Astrocyte (in vitro differentiated cells and primary cell): ENCODE data around the gene FNDC11. TPM values are rescaled to one million over a fixed set of nuclear protein-coding genes. Genes with fewer than 3 reads are reported as not detected.

ENCODE experiments used
- DNase-seq: peaks from one replicate; pipeline ENCODE4 v3.0.0-alpha.2; 2010; ENCODE audit warnings: low read depth
- FAIRE-seq: peaks from 2 replicates; lab custom pipeline; 2011; peaks lifted over from hg19 to GRCh38; lab: Jason Lieb, UNC
- H2AFZ ChIP-seq: 2 replicates; pipeline ENCODE4 v1.6.0; 2012; ENCODE audit warnings: low read depth, low read length, inconsistent platforms
- H3K27ac ChIP-seq: 2 replicates; pipeline ENCODE4 v1.5.1; 2011; ENCODE audit warnings: low read depth, low read length, inconsistent platforms
- H3K27me3 ChIP-seq: 2 replicates; pipeline ENCODE4 v1.6.0; 2011; ENCODE audit warnings: low read length, inconsistent platforms; ENCODE audit not compliant: insufficient read depth
- H3K36me3 ChIP-seq: 2 replicates; pipeline ENCODE4 v1.5.1; 2011; ENCODE audit warnings: low read length, inconsistent platforms; ENCODE audit not compliant: insufficient read depth
- H3K4me1 ChIP-seq: 2 replicates; pipeline ENCODE4 v1.5.1; 2011; ENCODE audit warnings: low read length, inconsistent platforms; ENCODE audit not compliant: insufficient read depth
- H3K4me2 ChIP-seq: 2 replicates; pipeline ENCODE4 v1.6.0; 2012; ENCODE audit warnings: low read length, inconsistent platforms
- H3K4me3 ChIP-seq: 2 replicates; pipeline ENCODE4 v1.5.1; 2011; ENCODE audit warnings: low read depth, mild to moderate bottlenecking, low read length, inconsistent platforms; ENCODE audit not compliant: insufficient read depth
- H3K79me2 ChIP-seq: 2 replicates; pipeline ENCODE4 v1.6.0; 2012; ENCODE audit warnings: mild to moderate bottlenecking, low read length, inconsistent platforms; ENCODE audit not compliant: insufficient read depth
- H3K9ac ChIP-seq: 2 replicates; pipeline ENCODE4 v1.6.0; 2012; ENCODE audit warnings: mild to moderate bottlenecking, low read length, inconsistent platforms
- H3K9me3 ChIP-seq: 2 replicates; pipeline ENCODE4 v1.5.1; 2012; ENCODE audit warnings: low read depth, mild to moderate bottlenecking, low read length, inconsistent platforms; ENCODE audit not compliant: insufficient read depth
- H4K20me1 ChIP-seq: 2 replicates; pipeline ENCODE4 v1.6.0; 2012; ENCODE audit warnings: low read length, inconsistent platforms; ENCODE audit not compliant: insufficient read depth
- H3K27ac Mint-ChIP-seq: one replicate; pipeline ENCODE4 v1.8.0; 2021; ENCODE audit warnings: mild to moderate bottlenecking, mixed read lengths; ENCODE audit not compliant: unreplicated experiment
- H3K27me3 Mint-ChIP-seq: one replicate; pipeline ENCODE4 v1.8.0; 2021; ENCODE audit warnings: low read depth, mixed read lengths; ENCODE audit not compliant: unreplicated experiment
- H3K36me3 Mint-ChIP-seq: one replicate; pipeline ENCODE4 v1.8.0; 2021; ENCODE audit warnings: low read depth, mixed read lengths; ENCODE audit not compliant: unreplicated experiment
- H3K4me1 Mint-ChIP-seq: one replicate; pipeline ENCODE4 v1.8.0; 2021; ENCODE audit warnings: low read depth, mixed read lengths; ENCODE audit not compliant: unreplicated experiment
- H3K4me3 Mint-ChIP-seq: one replicate; pipeline ENCODE4 v1.8.0; 2021; ENCODE audit warnings: mild to moderate bottlenecking, moderate library complexity, mixed read lengths; ENCODE audit not compliant: unreplicated experiment
- H3K9me3 Mint-ChIP-seq: one replicate; pipeline ENCODE4 v1.8.0; 2021; ENCODE audit warnings: mild to moderate bottlenecking, mixed read lengths; ENCODE audit not compliant: unreplicated experiment
- EZH2 ChIP-seq: IDR thresholded peaks from 2 replicates; pipeline ENCODE4 v1.6.1; 2012; ENCODE audit warnings: mild to moderate bottlenecking, low read length, inconsistent platforms; ENCODE audit not compliant: insufficient read depth
- total RNA-seq: library from RNA; stranded (reverse); gene quantifications from 2 replicates; pipeline ENCODE4 v1.2.1, GENCODE V29; 2021
- TF ChIP-seq, protein P1 (sequence below): IDR thresholded peaks from 2 replicates; pipeline ENCODE4 v1.5.1; 2011; ENCODE audit warnings: low read depth, mild to moderate bottlenecking, inconsistent platforms, low read length, moderate library complexity; ENCODE audit not compliant: insufficient read depth

FNDC11 gene
- total RNA-seq, 1 donor from 2014 or later, result 0.20 TPM

DNA sequence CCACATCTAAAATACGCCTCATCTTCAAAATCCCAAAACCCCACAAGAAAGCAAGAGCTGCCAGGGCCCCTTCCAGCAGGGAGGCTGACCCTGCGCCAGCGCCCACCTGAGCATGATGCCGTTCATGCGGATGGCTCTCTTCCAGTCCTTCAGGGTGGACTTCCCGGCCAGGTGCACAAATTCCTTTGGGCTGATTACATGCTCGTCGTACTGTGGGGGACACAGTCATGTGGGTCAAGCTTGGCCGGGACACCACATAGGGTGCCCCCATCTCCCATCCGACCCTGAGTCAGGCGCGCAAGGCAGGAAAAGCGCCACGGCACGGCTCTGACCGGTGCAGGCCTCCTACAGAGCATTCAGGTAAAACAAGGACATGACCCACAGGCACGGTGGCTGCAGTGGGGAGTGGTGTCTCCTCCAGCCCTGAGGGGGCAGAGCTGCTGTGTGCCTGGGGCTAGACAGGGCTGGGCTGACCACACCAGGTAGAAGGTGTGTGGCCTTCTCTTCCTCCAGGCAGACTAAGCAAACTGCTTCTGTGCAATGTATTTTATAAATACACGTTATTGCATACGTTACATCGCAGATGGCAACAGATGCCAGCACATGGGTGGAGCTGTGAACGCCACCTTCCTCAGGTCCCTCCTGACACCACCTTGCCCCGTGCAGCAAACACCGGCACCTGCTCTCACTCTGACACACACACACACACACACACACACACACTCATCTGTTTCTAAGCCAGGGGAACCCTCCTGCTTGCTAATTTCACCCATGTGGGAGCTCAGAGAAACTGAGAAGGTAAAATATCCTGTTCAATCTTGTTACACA is 43.9 kb downstream of the FNDC11 start:
- FAIRE-seq, result no peak
- no peak for DNase-seq

DNA sequence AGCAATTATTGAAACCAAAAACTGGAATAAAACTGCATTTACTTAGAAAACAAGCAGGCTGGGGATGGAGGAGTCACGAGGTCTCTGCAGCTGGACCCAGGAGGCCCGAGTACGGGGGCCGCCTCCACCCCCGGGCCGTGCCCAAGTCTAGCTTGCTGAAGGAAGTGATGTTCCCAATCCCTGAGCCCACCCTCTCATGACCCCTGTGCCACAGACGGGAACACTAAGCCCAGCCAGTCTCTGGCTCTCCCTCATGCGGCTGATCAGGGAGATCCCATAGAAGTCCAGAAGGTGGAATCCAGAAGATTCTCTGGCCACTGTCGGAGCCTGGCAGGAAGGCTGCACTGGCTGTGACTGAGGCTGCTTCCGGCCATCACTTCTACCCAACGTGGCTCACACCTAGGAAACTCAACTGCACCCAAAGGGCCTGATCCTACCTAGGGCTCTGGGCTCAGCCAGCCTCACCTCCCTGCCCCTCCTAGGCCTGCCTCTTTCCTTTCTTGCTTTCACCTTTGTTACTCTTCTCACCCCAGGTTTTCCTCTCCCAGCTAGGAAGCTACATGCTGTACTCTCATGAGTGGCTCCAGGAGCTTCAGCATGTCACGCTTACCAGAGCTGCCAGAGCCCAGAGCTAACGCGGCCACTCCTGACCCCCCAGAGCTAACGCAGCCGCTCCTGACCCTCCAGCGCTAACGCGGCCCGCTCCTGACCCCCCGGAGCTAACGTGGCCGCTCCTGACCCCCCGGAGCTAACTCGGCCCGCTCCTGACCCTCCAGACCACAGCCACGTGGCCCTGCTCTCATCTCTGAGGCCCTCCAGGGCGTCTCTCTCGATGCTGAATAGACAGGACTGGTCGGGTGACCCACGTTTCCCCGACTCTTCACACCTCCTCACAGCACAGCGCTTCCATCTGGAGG is 44.8 kb downstream of the FNDC11 start:
- Histone ChIP-seq H4K20me1 (peaks cover 4% of the 10 kb centered on the region), H3K9ac (no peak overlapping the region), H3K79me2 (no peaks in the 10 kb centered on the region), H3K27ac (no peak overlapping the region), H3K4me1 (peaks cover 7% of the 10 kb centered on the region), H3K4me3 (no peak overlapping the region), H3K36me3 (peaks cover 12% of the 10 kb centered on the region), H3K9me3 (no peaks in the 10 kb centered on the region), H2AFZ (no peak overlapping the region), H3K27me3 (no peaks in the 10 kb centered on the region), H3K4me2 (no peak overlapping the region)
- no peak for FAIRE-seq
- Mint-ChIP-seq H3K4me3 (peak overlapping the region; percentile 40), H3K27me3 (no peaks in the 10 kb centered on the region), H3K36me3 (peaks cover 16% of the 10 kb centered on the region), H3K27ac (no peak overlapping the region), H3K4me1 (peaks cover 2% of the 10 kb centered on the region), H3K9me3 (no peaks in the 10 kb centered on the region)
- DNase-seq, result no peak
- TF ChIP-seq EZH2, result no peak
- TF ChIP-seq, protein P1, sequence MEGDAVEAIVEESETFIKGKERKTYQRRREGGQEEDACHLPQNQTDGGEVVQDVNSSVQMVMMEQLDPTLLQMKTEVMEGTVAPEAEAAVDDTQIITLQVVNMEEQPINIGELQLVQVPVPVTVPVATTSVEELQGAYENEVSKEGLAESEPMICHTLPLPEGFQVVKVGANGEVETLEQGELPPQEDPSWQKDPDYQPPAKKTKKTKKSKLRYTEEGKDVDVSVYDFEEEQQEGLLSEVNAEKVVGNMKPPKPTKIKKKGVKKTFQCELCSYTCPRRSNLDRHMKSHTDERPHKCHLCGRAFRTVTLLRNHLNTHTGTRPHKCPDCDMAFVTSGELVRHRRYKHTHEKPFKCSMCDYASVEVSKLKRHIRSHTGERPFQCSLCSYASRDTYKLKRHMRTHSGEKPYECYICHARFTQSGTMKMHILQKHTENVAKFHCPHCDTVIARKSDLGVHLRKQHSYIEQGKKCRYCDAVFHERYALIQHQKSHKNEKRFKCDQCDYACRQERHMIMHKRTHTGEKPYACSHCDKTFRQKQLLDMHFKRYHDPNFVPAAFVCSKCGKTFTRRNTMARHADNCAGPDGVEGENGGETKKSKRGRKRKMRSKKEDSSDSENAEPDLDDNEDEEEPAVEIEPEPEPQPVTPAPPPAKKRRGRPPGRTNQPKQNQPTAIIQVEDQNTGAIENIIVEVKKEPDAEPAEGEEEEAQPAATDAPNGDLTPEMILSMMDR, result no peak

More for the DNA sequence above, 43.9 kb downstream of the FNDC11 start:
- Histone ChIP-seq H3K4me2 (no peak overlapping the region), H3K9ac (no peak overlapping the region), H3K4me3 (no peak overlapping the region), H2AFZ (no peak overlapping the region), H3K36me3 (peaks cover 12% of the 10 kb centered on the region), H3K27me3 (no peaks in the 10 kb centered on the region), H3K4me1 (peaks cover 7% of the 10 kb centered on the region), H3K79me2 (no peaks in the 10 kb centered on the region), H3K27ac (no peak overlapping the region), H4K20me1 (peaks cover 4% of the 10 kb centered on the region), H3K9me3 (no peaks in the 10 kb centered on the region)
- Mint-ChIP-seq H3K36me3 (peaks cover 15% of the 10 kb centered on the region), H3K4me3 (no peak overlapping the region), H3K27ac (no peak overlapping the region), H3K27me3 (no peaks in the 10 kb centered on the region), H3K4me1 (peaks cover 2% of the 10 kb centered on the region), H3K9me3 (no peaks in the 10 kb centered on the region)
- no peak for TF ChIP-seq EZH2
- TF ChIP-seq, protein P1, result no peak
